Measurements from ENCODE around the gene ZNF641. TPM values are rescaled to one million over a fixed set of nuclear protein-coding genes. Genes with fewer than 3 reads are reported as not detected.

Gene ZNF641
- total RNA-seq, 3 donors from 2014 or later: 22.9 to 33.8 (median 23.4) TPM

DNA sequence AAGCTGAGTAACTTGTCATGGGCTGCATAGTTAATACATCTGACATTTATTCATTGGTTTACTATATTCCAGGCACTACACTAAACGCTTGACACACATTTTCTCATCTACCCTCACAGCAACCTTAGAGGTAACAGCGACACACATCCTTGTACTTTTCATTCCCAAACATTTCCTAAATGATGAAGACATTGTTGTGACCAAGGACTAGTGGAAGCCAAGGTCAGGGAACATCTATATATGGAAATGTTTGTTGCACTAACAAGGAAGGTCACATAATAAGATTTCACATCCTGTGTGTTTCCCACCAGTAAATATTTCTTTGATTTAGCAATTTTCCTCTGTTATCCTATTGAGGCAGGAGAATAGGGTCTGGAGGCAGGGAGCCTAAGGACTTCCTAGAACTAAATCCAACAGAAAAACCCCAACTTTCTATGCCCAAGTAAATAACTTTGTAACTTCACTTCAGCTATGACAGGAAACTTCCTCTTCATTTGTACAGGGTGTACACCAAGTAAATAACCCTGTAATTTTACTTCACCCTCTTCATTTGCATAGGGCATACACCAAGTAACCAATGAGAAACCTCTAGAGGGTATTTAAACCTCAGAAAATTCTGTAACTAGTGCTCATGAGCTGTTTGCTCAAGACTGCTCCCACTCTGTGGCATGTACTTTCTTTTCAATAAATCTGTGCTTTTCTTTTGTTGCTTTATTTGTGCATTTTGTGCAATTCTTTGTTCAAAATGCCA lies 48.4 kb downstream of the ZNF641 start:
- Histone ChIP-seq H3K27ac (no peak overlapping the region), H3K27me3 (no peaks in the 10 kb centered on the region), H3K9me3 (no peaks in the 10 kb centered on the region), H3K4me1 (no peaks in the 10 kb centered on the region), H3K36me3 (no peaks in the 10 kb centered on the region), H3K4me3 (no peak overlapping the region)
- no peak for DNase-seq (ENCODE audit: low spot score in 2 of 2)
- no peak for TF ChIP-seq POLR2AphosphoS5 (IDR thresholded peaks at IDR 0.05)
- TF ChIP-seq, protein P1, sequence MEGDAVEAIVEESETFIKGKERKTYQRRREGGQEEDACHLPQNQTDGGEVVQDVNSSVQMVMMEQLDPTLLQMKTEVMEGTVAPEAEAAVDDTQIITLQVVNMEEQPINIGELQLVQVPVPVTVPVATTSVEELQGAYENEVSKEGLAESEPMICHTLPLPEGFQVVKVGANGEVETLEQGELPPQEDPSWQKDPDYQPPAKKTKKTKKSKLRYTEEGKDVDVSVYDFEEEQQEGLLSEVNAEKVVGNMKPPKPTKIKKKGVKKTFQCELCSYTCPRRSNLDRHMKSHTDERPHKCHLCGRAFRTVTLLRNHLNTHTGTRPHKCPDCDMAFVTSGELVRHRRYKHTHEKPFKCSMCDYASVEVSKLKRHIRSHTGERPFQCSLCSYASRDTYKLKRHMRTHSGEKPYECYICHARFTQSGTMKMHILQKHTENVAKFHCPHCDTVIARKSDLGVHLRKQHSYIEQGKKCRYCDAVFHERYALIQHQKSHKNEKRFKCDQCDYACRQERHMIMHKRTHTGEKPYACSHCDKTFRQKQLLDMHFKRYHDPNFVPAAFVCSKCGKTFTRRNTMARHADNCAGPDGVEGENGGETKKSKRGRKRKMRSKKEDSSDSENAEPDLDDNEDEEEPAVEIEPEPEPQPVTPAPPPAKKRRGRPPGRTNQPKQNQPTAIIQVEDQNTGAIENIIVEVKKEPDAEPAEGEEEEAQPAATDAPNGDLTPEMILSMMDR (IDR thresholded peaks at IDR 0.05): no peak
- no peak for TF ChIP-seq POLR2A (IDR thresholded peaks at IDR 0.05)
- intact Hi-C loops (cut with DNase I; ENCODE audit: low total_unique reads): no loop called here

DNA sequence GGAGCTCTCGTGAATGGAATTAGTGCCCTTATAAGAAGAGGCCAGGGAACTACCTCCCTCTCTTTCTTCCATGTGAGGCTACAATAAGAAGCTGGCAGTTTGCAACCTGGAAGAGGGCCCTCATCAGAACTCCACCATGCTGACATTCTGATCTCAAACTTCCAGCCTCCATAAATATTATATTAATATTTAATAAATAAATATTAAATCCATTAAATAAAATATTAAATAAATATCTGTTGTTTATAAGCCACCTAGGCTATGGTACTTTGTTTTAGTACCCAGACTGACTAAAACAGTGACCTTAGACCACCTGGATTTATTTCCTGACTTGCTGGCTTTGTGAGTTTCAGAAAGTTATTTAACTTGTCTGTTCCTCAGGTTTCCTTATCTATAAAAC lies 49.9 kb downstream of the ZNF641 start:
- no peaks in the 10 kb centered on the region for H3K9me3 ChIP-seq
- intact Hi-C loops (cut with DNase I; ENCODE audit: low total_unique reads): no loop called here
- TF ChIP-seq POLR2AphosphoS5 (IDR thresholded peaks at IDR 0.05): no peak
- TF ChIP-seq POLR2A (IDR thresholded peaks at IDR 0.05): no peak
- TF ChIP-seq, protein P1 (IDR thresholded peaks at IDR 0.05): no peak
- peaks cover 0 to 2% of the 10 kb centered on the region in 2 donors for H3K4me1 ChIP-seq
- no peak overlapping the region for H3K27ac ChIP-seq
- no peaks in the 10 kb centered on the region for H3K27me3 ChIP-seq
- no peak for DNase-seq (ENCODE audit: low spot score in 2 of 2)
- H3K36me3 ChIP-seq: no peaks in the 10 kb centered on the region
- no peak overlapping the region for H3K4me3 ChIP-seq

DNA sequence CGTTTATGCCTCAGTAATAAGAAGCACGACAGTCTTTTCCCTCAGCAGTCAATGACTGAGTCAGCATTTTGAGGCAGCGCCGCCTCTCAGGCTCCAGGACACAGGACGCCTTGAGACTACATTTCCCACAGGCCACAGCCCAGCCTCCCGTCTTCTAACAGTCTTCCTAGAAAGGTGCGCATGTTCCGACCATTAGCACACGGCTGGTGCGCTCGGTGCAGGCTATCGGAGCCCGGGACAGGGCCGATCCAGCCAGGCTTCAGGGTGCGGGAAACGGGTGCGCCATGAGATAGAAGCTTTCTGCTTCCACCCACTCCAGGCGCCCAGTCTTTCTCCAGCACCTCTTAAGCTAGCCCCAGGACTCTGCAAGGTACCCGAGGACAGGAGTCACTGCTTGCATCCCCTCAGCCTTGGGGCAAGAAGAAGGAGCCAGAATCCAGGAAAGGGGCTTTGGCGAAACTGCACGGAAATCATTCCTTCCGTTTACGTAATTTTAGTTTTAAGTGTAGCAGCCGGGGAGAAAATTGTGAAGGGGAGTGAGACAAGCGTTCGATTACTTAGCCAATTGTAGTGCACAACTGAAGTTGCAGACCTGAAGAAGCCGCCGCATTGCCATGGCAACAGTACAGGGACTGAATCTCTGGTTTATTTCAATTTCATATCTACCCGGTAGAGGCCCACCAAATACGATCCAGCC lies 54.0 kb downstream of the ZNF641 start:
- peak overlapping the region; percentile 50 to 69 (median 59) for H3K4me3 ChIP-seq
- H3K9me3 ChIP-seq: no peaks in the 10 kb centered on the region
- DNase-seq (ENCODE audit: low spot score in 2 of 2): peak; percentile 56 to 70
- no peak for TF ChIP-seq POLR2A (IDR thresholded peaks at IDR 0.05)
- TF ChIP-seq, protein P1 (IDR thresholded peaks at IDR 0.05): no peak
- TF ChIP-seq POLR2AphosphoS5 (IDR thresholded peaks at IDR 0.05): no peak
- H3K27me3 ChIP-seq: no peaks in the 10 kb centered on the region
- no peaks in the 10 kb centered on the region for H3K36me3 ChIP-seq
- peak overlapping the region in 1 of 2 donors; percentile 34 for H3K27ac ChIP-seq
- H3K4me1 ChIP-seq: peaks cover 0 to 2% of the 10 kb centered on the region in 2 donors
- intact Hi-C loops (cut with DNase I; ENCODE audit: low total_unique reads): no loop called here

GRCh38 chr12:48292040-48292439 lies 58.7 kb downstream of the ZNF641 start:
- no peak for DNase-seq (ENCODE audit: low spot score in 2 of 2)

More at GRCh38 chr12:48292040-48292439, 58.7 kb downstream of the ZNF641 start:
- Histone ChIP-seq H3K4me3 (no peak overlapping the region), H3K27ac (no peak overlapping the region), H3K9me3 (no peaks in the 10 kb centered on the region), H3K27me3 (no peaks in the 10 kb centered on the region), H3K4me1 (peaks cover 0 to 2% of the 10 kb centered on the region in 2 donors), H3K36me3 (no peaks in the 10 kb centered on the region)
- TF ChIP-seq POLR2AphosphoS5 (IDR thresholded peaks at IDR 0.05) (no peak), POLR2A (IDR thresholded peaks at IDR 0.05) (no peak)
- TF ChIP-seq, protein P1 (IDR thresholded peaks at IDR 0.05): no peak
- intact Hi-C loops (cut with DNase I; ENCODE audit: low total_unique reads): no loop called here
